Measurements from ENCODE around the gene DIABLO.
"Not testable (repeated sequence)": the region's sequence is repeated elsewhere in the genome, so short reads cannot be mapped to it uniquely, and the experiment has no call there.

Gene DIABLO

DNA sequence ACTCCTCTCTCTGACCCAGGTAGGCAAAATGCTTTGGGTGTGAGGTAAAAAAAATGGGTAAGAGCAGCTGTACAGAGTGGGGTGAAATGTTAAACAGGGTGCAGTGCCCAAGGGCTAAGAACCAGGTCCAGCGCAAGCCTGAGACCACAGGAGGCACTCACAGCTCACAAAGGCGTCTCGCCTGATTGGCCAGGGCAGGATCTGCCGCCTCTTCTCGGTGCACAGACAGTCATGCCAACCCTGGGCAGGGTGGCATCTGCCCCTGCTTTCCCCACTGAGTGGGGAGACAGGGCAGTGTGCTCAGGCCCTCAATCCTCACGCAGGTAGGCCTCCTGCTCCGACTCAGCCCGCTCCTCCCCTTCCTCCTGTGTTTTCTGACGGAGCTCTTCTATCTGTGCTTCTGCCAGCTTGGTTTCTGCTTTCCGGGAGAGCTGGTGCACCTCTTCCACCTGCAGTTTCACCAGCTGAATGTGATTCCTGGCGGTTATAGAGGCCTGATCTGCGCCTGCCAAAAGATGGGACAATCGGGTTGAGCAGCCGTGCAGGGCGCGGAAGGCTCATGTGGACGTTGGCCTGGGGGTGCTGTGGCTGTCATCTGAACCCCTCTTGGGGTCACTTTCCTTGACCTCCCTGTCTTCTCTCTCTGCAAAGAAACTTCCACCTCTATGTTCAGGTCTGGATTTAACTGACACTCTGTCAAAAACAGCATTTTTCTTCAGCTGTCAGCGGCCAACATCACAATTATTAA lies 17.6 kb downstream of the DIABLO start:
- no peak for DNase-seq

DNA sequence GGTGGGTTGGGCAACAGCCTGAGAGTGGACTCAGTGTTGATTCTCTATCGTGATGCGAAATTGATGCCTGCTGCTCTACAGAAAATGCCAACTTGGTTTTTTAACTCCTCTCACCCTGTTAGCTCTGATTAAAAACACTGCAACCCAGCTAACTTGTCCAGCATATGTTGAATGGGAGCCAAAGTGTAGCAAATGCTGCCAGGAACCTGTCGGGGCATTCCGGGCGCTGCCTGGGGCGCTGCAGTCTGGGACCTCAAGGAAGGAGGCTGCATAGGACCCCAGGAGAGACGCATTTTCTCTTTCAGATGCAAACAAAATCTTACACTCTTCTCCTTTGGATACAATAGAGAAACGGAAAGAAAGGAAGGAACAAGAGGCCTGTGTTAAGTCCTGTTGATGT lies 18.5 kb downstream of the DIABLO start:
- DNase-seq, result no peak

DNA sequence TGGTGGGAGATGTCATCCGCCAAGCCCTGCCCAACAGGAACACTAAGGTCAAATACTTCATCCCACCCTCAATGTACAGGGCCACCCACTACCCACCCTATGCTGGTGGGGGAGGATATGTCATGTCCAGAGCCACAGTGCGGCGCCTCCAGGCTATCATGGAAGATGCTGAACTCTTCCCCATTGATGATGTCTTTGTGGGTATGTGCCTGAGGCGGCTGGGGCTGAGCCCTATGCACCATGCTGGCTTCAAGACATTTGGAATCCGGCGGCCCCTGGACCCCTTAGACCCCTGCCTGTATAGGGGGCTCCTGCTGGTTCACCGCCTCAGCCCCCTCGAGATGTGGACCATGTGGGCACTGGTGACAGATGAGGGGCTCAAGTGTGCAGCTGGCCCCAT lies 18.9 kb downstream of the DIABLO start:
- DNase-seq, result no peak

DNA sequence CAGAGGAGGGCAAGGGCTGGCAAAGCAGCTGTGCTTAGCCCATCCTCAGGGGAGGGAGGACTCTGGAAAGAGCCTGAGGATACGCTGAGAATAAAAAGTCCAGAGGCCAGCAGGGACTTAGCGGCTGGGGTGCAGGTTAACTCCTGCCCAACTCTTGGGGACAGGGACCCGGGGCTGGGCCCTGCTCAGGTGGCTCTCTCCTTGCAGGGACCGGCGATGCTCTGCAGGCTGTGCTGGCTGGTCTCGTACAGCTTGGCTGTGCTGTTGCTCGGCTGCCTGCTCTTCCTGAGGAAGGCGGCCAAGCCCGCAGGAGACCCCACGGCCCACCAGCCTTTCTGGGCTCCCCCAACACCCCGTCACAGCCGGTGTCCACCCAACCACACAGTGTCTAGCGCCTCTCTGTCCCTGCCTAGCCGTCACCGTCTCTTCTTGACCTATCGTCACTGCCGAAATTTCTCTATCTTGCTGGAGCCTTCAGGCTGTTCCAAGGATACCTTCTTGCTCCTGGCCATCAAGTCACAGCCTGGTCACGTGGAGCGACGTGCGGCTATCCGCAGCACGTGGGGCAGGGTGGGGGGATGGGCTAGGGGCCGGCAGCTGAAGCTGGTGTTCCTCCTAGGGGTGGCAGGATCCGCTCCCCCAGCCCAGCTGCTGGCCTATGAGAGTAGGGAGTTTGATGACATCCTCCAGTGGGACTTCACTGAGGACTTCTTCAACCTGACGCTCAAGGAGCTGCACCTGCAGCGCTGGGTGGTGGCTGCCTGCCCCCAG lies 19.6 kb downstream of the DIABLO start:
- DNase-seq, result no peak

DNA sequence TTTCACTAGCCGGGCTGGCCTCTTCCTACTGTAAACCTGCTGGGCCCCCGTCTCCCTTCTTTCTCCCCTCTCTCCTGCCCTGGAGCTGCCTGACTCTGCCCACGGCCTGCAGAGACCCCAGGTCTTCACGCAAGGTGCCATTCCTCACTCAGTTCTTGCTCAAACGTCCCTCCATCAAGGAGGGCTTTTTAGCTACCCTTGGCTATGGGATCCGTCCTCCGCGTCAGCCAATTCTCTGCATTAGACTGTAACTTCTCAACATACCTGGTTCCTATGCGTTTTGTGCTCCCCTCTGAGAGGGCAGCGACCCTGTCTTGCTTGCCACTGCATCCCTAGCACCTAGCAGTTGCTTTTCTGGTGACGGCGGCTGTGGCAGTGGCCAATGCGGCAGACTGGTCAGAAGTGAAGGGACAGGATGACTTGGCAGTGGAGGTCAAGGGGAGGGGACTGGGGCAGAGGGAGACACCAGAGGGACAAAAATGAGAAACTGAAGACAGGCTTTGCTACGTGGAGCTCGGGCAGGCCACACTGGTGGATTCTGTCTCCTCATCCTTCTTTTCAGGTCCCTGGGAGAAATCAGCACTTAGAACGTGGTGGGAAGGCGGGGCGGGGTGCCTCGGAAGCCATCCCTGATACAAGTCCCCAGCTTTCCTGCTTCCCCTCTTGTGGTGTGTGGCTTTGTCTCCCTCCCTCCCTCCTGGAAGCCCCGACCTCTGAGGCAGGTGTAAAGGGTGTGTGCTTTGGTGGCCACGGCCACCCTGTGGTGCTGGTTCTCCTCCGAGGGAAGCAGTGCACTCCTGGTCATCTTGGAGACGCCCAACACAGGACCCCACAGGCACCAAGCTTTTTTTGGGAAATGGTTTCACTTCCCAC lies 20.6 kb downstream of the DIABLO start:
- no peak for DNase-seq

DNA sequence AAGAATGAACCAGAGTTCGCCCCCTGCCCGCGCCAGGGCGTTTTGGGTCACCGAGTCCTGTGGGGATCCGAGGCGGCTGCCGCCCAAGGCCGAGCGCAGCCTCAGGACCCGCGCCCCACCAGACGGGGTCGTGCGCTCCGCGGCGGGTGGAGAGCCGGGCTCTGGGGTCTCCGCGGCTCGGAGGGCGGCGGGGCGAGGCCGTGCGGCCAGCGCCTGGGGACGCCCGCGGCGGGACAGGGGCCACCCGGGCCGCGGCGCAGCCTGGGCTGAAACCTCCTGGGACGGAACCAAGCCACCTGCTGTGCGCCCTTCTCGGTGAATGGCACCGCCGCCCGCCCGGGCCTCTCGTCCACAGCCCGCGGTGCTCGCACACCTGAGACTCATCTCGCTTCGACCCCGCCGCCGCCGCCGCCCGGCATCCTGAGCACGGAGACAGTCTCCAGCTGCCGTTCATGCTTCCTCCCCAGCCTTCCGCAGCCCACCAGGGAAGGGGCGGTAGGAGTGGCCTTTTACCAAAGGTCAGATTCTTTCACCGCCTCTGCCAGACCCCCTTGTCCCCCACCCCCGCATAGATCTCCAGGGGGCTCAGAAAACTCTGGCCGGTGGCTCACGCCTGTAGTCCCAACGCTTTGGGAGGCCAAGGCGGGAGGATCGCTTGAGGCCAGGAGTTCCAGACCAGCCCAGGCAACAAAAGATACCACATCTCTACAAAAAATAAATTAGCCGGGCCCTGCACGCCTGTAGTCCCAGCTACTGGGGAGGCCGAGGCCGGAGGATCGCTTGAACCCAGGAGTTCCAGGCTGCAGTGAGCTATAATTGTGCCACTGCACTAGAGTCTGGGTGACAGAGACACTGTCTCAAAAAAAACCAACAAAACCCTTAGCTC lies 21.4 kb downstream of the DIABLO start:
- DNase-seq, result peak; percentile 42

DNA sequence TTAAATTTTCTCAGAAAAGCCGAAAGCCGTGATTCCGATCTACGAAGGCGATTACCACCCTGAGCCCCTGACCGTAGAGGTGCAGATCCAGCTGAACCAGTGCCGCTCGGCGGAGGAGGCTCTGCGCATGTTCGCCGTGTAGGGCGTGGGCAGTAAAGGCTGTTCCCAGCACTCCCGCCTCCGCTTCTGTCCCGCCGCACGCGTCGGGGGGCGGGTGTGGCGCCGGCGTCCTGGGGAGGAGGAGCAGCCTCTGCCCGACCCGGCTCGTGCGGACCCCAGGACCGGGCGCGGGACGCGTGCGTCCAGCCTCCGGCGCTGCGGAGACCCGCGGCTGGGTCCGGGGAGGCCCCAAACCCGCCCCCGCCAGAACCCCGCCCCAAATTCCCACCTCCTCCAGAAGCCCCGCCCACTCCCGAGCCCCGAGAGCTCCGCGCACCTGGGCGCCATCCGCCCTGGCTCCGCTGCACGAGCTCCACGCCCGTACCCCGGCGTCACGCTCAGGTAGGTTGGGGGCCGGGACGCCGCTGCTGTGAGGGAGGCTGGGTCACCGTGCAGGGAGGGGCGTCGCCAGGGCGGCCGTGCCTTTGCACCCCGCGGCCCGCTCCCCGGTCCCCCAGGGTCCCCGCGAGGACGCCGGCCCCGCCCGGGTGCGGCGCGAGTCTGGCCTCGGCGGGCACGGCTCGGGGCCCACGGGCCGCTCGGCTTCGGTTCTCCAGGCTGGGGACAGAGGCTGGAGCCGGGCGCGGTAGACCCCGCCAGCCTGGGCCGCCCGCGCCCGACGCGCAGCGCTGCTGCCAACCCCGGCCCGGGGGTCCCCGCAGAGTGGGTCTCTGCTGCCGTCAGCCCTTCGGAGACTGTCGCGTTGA lies 22.3 kb downstream of the DIABLO start, which contains the start of gene B3GNT4:
Gene B3GNT4, plus strand, starts transcription at position 409 of the 866 bp plus-strand sequence. CDS start 910 bp downstream, outside the sequence.
- DNase-seq, result peak; percentile 86

DNA sequence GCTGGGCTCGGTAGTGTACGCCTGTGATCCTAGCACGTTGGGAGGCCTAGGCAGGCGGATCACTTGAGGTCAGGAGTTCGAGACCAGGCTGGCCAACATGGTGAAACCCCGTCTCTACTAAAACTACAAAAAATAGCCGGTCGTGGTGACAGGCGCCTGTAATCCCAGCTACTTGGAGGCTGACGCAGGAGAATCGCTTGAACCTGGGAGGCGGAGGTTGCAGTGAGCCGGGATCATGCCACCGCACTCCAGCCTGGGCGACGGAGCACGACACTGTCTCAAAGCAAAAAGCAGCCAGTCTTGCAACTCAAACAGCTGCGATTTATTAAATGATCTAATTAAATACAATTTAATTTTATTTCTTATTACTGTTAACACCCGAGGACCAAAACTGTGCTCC lies 23.0 kb downstream of the DIABLO start:
- DNase-seq, result not testable (repeated sequence)

DNA sequence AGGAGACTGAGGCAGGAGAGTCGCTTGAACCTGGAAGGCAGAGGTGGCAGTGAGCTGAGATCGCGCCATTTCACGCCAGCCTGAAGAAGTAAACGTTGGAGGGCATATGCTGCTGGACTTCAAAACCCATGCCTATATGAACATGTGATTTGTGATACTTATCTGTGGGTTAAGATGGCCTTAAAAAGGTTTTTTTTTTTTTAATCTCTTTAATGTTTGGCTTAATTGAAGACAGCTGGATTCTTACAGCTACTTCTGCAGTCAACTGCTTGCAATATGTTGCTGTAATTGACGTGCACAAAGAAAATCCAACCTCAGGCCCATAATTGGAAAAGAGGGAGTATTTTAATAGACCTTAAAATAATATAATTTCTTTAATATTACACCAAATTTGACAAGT lies 23.8 kb downstream of the DIABLO start:
- DNase-seq, result no peak

DNA sequence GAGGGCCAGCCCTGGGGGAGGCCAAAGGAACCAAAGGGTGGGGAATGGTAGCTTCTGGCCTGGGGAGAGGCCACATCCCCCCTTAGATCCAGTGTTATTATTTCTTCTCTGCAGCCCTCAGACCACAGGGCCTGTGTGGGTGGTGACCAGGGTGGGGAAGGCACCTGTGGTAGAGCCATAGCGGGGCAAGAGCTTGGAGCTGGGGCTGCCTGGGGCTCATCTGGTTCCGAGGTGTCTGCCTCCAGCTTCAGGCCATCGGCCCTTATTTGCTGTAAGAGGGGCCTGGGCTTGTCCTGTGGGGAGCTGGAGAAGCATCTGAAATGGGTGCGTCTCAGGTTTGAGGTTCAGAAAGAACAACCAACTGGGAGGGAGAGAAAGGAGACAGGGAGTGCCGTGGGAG lies 24.5 kb downstream of the DIABLO start:
- no peak for DNase-seq

DNA sequence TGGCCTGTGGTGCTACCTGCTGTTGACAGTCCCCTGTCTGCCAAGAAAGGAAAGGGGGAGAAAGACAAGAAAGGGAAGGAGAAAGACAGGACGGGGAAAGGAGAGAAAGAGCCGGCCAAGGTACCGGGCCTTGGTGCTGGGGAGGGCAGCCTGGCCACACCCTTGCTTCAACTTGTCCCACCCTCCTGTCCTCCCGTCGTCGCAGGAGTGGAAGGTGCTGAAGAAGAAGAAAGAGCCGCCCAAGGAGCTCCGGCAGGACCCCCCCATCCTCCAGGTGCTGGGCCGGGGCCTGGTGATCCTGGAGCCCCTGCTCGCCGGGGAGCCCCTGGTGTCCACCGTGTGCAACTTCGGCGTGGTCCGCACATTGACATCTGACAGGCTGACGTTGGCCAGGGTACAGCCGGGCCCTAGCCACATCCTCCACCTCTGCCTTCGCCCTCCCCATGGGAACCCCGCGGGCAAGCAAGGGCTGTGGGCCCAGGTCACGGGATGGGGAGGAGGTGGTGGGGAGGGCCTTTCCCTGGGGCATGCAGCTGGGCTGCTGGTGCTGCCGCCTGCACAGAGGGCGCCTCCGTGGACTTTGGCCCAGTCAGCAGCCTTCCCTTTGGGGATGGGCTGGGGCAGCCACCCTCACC lies 25.2 kb downstream of the DIABLO start:
- DNase-seq, result no peak

DNA sequence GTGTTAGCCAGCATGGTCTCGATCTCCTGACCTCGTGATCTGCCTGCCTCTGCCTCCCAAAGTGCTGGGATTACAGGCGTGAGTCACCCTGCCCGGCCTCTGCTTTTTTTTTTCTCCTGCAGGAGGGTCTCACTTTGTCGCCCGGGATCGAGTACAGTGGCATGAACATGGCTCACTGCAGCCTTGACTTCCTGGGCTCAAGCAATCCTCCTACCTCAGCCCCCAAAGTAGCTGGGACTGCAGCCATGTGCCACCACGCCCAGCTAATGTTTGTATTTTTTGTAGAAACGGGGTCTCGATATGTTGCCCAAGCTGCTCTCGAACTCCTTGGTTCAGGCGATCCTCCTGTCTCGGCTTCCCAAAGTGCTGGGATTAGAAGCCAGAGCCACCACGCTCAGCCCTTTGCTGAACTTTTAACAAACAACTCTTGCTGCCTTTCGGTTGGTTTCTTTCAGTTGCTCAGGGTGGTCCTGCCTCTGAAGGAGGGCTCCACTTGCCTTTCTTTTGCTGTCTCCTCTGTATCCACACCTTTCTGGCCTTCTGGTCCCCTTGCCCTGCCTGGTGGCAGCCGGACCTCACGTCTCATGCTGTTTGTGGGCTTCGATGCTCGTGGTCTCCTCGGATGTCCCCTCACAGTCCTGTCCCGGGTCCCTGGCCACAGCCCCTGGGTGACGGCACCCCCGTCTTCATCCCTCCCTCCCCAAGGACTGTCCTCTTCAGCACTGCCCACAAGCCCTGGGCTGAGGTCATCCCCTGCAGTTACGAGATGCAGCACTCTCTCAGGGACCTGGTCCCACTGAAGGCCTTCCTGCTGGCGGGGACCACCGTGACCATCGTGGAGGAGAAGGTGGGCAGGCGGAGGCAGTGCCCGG lies 26.1 kb downstream of the DIABLO start:
- no peak for DNase-seq

DNA sequence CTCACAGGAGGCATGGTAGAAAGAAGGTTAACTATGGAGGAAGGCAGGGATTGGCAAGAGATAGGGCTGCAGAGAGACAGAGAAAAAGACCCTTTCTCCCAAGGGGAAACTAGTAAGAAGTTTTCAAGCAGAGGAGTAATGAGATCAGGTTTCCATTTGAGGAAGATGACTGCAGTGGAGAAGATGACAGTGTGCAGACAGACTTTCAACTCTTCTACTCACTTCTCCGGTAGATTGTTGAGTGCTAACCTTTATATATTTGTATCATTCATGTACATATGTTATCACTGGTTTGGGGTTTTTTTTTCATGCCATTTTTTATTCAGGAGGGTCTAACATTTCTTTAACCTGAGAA lies 28.3 kb downstream of the DIABLO start:
- no peak for DNase-seq

DNA sequence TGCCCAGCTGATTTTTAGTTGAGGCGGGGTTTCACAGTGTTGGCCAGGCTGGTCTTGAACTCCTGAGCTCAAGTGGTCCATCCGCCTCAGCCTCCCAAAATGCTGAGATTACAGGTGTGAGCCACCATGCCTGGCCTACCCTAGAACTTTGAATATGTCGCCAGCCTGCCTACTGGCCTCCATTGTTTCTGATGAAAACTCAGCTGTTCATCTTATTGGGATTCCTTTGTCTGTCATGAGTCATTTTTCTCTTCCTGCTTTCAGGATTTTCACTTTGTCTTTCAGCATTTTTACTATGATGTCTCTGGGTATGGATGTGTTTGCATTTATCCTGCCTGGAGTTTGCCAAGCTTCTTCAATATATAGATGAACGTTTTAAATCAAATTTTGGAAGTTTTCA lies 30.4 kb downstream of the DIABLO start:
- no peak for DNase-seq

DNA sequence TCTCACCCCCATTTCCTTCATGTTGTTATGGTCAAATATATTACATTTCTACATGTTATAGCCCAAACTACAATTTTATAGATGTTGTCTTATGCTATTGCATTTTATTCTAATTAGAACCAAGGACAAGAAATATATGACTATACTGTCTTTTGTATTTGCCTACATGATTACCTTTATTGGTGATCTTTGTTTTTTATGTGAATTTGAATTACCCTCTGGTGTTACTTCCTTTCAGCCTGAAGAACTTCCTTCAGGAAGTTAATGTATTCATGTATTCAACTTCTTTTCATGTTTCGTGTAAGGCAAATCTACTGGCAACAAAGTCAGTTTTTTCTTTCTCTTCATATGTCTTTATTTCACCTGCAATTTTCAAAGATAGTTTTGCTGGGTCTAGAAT lies 31.0 kb downstream of the DIABLO start:
- DNase-seq, result no peak

DNA sequence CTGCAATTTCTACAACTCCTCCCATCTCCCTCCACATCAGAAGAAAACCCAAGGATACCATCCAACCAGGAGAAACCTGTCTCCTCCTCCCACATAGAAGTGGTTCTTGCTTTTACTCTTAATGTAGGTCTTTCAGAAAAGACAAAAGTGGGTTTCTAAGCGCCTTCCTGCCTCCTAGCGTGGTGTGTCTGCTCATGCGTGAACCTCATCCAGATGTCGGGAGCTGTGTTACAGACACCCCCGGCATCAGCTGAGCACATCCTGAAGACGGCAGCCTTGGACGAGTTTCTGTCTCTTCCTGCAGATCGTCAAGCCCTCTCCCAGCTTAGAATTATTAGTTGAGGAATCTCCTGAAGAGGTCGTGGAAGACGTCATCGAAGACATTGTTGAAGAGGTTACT lies 33.4 kb downstream of the DIABLO start:
- DNase-seq, result no peak

DNA sequence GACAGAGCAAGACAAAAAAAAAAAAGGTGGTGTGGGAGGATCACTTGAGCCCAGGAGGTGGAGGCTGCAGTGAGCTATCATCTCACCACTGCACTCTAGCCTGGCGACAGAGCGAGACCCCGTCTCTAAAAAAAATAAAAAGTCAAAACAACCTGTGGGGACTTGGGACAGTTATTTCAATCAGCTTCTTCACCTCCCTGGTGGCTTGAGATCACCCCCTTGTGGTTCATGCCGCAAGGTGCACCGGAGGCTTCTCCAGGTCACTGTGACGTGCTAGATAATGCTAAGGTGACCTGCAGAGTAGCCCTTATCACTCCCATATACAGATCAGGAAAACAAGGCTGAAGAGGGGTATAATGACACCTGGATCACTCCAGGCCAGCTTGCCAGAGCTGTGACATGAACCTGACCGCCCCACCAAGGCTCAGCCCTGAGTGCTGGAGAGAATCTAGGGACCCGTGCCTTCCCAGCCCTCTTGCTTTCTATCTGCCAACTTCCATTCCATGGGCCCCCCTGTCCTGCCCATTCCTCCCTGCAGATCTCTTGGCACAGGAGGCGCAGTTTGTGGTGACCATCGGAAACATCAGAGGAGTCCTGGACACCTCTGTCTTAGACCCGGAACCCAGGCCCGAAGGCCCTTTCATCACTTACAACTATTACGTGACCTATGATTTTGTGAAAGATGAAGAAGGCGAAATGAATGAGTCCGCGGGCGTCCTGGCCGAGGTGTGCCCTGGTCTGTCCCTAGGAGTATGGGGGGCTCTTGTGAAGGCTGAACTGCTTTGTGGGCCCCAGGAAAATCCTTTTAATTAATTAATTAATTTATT lies 34.8 kb downstream of the DIABLO start:
- peak; percentile 68 for DNase-seq

DNA sequence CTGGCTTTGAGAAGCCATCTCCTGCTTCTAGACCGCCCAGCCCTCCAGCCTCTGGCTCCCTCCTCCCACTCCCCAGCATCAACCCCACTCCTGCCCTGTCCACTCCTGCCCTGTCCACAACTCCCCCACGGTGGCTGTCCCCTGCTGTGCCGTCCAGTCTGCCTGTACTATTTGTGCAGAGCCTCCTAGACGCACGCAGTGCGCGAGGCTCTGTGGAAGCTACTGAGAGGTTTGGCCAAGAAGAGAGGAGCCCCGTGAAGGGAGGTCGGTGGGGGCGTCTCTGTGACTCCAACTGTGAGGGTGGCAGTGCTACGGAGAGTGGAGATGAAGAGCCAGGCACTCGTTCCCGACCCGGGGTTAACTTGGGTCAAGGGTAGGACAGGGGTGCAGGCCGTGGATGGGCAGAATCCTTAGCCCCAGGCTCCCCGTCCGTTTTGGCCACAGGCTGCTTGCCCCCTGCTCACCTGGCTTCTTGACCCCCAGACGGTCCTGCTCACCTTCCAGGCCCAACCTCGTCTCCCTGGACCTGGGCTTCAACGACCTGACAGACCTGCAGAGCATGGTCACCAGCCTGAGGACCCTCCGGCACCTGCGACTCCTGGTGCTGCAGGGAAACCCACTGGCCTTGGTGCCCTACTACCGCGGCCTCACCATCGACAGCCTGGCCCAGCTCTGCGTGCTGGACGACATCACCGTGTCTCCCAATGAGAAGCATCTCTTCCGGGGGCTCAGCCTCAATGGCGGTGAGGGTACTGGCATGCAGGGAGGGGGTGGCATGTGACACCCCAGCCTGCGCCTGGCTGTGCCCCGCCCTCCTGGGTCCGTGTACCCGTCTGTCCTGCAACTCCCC lies 36.0 kb downstream of the DIABLO start:
- DNase-seq, result no peak

Data from CD4-positive, alpha-beta T cell treated with Interleukin-6 for 4 hours (primary cell).